GM12874 (cell line): ENCODE measurements around the gene NUDT6.

ENCODE experiments used
- CTCF ChIP-seq: IDR thresholded peaks from 2 replicates; pipeline ENCODE4 v1.5.1; 2011; ENCODE audit warnings: low read depth, mild to moderate bottlenecking, control low read depth, low read length, moderate library complexity; ENCODE audit not compliant: insufficient read depth

NUDT6 gene

GRCh38 chr4:122959441-122959840, 37.0 kb upstream of the NUDT6 start:
- TF ChIP-seq CTCF = no peak

- TF ChIP-seq CTCF = no peak
Observed at GRCh38 chr4:122958505-122958904, 36.1 kb upstream of the NUDT6 start.

DNA sequence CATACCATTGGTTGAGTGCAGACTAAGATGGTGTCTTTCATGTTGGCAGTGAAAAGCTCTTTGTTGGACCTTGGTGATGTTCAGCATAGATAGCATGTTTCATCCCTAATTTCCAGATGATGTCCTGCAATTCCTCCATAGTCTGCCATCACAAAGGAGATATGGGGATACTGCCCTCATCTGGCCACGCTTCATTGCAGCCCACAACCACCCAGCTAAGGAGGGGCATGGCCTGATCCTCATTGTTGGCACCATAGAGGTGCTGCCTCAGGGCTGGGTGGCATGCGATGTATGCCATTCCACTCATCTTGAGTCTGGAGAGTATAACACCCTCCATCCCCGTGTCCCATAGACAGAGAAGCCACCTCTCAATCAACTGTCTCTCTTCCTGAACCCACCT, 31.5 kb upstream of the NUDT6 start:
- no peak for TF ChIP-seq CTCF

DNA sequence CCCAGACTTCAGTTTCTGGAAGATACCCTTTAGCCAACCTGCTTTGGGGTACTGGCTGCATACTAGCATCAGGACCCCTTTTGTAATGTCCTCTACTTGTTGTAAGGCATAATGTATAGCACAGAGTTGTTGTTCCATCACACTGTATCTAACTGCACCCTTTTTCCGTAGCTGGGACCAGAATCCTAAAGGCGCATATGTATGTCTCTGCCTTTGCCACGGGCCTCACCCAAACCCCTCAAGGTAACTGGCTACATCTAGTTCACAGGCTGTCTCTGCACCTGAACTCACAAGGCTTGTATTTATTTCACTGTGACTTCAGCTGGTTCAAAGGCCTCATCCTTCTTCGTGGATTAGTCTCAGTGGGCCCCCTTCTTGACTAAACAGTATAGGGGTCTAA, 29.6 kb upstream of the NUDT6 start:
- TF ChIP-seq CTCF = no peak

DNA sequence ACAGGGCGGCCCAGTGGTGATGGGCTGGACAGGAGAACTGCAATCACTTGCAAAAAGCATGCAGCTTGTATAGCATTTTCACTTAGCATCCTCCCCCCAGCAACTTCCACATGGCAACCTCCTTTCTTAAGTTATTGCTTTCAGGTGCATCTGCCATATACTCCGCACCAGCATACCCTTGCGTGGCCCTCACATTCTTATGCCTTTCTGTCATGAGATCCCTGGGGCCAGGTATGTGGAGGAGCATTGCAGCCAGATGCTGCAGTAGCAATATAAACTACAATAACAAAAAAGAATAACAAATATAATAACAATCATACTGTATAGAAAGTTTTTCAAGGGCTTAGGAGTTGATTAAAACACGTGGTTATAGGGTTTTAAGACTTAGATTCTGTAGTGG, 26.3 kb upstream of the NUDT6 start:
- TF ChIP-seq CTCF = no peak

DNA sequence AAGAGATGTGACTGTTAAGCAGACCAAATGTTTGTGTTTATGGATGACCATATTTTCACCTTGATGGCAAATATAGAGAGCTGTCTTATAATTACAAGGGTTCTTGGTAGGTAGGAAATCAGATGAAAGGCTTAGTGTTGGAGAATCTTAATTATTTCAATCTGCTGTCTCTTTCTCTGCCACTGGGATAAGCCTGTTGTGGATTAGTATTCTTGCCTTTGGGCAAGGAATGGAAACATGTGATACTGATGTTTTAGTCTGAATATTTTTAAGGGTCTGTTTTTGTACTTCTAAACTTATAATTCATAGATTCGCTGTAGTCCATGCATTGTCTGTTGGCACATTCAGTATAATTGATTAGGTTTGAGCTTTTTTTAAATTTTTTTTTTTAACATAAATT, 23.7 kb upstream of the NUDT6 start:
- no peak for TF ChIP-seq CTCF

GRCh38 chr4:122932763-122933162, 10.4 kb upstream of the NUDT6 start:
- TF ChIP-seq CTCF = no peak

GRCh38 chr4:122930862-122931261, 8.5 kb upstream of the NUDT6 start:
- TF ChIP-seq CTCF = no peak
